Astrocyte (in vitro differentiated cells and primary cell): ENCODE results near the gene MSRB3.

Experiments
- CTCF ChIP-seq: IDR thresholded peaks from 2 replicates; pipeline ENCODE4 v1.5.1; 2011; ENCODE audit warnings: low read depth, mild to moderate bottlenecking, inconsistent platforms, low read length, moderate library complexity; ENCODE audit not compliant: insufficient read depth
- EZH2 ChIP-seq: IDR thresholded peaks from 2 replicates; pipeline ENCODE4 v1.6.1; 2012; ENCODE audit warnings: mild to moderate bottlenecking, low read length, inconsistent platforms; ENCODE audit not compliant: insufficient read depth

- no peak for TF ChIP-seq CTCF
- TF ChIP-seq EZH2: no peak
Measured at GRCh38 chr12:65263777-65264176, 14.7 kb upstream of the MSRB3 start.
